ENCODE data around the gene MED13L. TPM values are rescaled to one million over a fixed set of nuclear protein-coding genes. Genes with fewer than 3 reads are reported as not detected.

MED13L gene
- total and polyA plus RNA-seq, 12 donors, result 8.8 to 106 (median 73.8) TPM

DNA sequence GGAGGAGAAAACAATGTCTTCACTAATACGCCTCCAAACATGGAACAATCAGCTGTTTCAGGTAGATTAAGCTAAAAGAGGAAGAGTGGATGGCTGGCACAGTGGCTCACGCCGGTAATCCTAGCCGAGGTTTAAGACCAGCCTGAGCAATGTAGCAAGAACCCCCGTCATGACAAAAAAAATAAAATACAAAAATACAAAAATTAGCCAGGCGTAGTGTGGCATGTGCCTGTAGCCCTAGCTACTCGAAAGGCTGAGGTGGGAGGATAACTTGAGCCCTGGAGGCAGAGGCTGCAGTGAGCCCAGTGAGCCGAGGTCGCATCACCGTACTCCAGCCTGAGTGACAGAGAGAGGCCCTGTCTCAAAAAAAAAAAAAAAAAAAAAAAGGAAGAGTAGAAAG is 1.2 kb upstream of the MED13L start:
- Histone ChIP-seq H3K4me3 (no peak overlapping the region), H3K4me1 (replicated peaks in 1 of 2) (peaks cover 13 to 26% of the 10 kb centered on the region in 2 donors), H3K27me3 (no peaks in the 10 kb centered on the region), H3K27ac (no peak overlapping the region), H3K9me3 (replicated peaks in 1 of 3) (no peaks in the 10 kb centered on the region), H3K36me3 (replicated peaks in 1 of 2) (no peaks in the 10 kb centered on the region)
- TF ChIP-seq, protein P1, sequence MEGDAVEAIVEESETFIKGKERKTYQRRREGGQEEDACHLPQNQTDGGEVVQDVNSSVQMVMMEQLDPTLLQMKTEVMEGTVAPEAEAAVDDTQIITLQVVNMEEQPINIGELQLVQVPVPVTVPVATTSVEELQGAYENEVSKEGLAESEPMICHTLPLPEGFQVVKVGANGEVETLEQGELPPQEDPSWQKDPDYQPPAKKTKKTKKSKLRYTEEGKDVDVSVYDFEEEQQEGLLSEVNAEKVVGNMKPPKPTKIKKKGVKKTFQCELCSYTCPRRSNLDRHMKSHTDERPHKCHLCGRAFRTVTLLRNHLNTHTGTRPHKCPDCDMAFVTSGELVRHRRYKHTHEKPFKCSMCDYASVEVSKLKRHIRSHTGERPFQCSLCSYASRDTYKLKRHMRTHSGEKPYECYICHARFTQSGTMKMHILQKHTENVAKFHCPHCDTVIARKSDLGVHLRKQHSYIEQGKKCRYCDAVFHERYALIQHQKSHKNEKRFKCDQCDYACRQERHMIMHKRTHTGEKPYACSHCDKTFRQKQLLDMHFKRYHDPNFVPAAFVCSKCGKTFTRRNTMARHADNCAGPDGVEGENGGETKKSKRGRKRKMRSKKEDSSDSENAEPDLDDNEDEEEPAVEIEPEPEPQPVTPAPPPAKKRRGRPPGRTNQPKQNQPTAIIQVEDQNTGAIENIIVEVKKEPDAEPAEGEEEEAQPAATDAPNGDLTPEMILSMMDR (IDR thresholded peaks at IDR 0.05), result no peak
- no peak for TF ChIP-seq POLR2A (IDR thresholded peaks at IDR 0.05)
- intact Hi-C loops (cut with DNase I), result loop anchor here in 1 of 2 donors (5.0 kb wide), 1 partner anchor 324 kb away; no protein-coding TSS in a partner anchor
- DNase-seq, result no peak
- 74 to 82% (median 77%) methylated on average over 10 of the region's 10 CpGs for WGBS, 4 donors

DNA sequence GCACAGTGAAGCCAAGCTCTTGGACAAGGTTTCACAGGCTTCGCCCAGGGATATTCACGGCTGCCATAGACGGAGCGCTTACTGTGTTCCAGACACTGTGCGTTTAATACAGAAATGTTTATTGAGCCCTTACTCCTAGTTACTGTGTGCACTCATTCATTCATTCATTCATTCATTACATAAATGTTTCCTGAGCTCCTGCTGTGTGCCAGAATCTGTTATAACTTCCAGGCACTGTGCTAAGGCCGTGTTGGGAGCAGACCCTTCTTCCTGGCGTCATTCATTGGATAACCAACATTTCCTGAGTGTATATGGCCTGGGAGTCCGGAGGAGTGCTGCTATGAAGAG is 760 bp upstream of the MED13L start:
- Histone ChIP-seq H3K36me3 (replicated peaks in 1 of 2) (no peaks in the 10 kb centered on the region), H3K4me1 (replicated peaks in 1 of 2) (peaks cover 13 to 30% of the 10 kb centered on the region in 2 donors), H3K27ac (peak overlapping the region in 3 of 5 donors; percentile 47 to 100 (median 92)), H3K27me3 (no peaks in the 10 kb centered on the region), H3K9me3 (replicated peaks in 1 of 3) (no peaks in the 10 kb centered on the region), H3K4me3 (peak overlapping the region in 2 of 4 donors; percentile 19 to 98)
- intact Hi-C loops (cut with DNase I), result loop anchor here in 1 of 2 donors (5.0 kb wide), 1 partner anchor 324 kb away; no protein-coding TSS in a partner anchor
- DNase-seq, result no peak
- 42 to 54% (median 47%) methylated on average over 8 of the region's 8 CpGs for WGBS, 4 donors
- TF ChIP-seq POLR2A (IDR thresholded peaks at IDR 0.05), result no peak
- TF ChIP-seq, protein P1 (IDR thresholded peaks at IDR 0.05), result no peak

DNA sequence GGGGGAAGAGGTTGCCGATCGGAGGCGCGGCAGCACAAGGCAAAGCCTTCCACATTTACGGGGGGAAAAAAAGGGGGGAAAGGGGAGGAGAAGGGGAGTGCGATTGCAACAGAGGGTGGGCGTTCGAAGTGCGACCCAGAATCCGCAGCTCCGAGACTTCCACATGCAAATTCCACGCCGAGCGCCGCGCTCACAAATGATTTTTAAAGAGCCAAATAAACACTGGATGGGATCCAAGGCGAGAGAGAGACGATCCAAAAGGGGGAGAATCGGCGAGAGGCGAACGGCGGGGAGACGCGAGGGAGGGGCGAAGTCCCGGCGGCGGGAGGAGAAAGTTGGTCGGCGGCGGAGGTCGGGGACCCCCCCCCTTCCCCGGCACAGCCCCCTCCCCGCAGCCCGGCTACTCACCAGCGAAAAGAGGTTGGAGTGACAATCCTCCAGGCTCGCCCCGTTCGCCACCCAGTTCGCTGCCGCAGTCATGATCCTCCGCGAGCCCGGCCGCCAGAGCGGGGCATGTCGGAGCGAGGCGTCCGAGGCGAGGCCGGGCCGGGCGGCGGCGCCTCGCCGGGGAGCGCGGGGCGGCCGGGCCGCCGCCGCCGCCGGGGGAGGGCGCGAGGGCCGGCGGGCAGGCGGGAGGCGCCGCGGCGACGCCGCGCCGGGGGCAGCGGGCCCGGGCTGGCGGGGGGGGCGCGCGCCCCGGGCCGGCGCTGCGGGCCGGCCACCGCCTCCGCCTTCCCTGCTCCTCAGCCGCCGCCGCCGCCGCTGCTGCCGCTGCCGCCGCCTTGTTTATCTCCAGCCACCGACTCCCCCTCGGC is 634 bp downstream of the MED13L start:
- 0 to 1% (median 0%) methylated on average over 34 to 79 of the region's 104 CpGs for WGBS, 4 donors
- no peaks in the 10 kb centered on the region for H3K27me3 ChIP-seq
- H3K27ac ChIP-seq, result peak overlapping the region; percentile 52 to 100 (median 92)
- TF ChIP-seq POLR2A (IDR thresholded peaks at IDR 0.05), result no peak
- TF ChIP-seq, protein P1 (IDR thresholded peaks at IDR 0.05), result no peak
- intact Hi-C loops (cut with DNase I), result loop anchor here in 1 of 2 donors (5.0 kb wide), 1 partner anchor 325 kb away; no protein-coding TSS in a partner anchor
- peak; percentile 68 to 82 (median 77) for DNase-seq
- H3K4me1 ChIP-seq (replicated peaks in 1 of 2), result peaks cover 6 to 37% of the 10 kb centered on the region in 2 donors
- no peaks in the 10 kb centered on the region for H3K36me3 ChIP-seq (replicated peaks in 1 of 2)
- peak overlapping the region; percentile 16 to 98 (median 52) for H3K4me3 ChIP-seq
- H3K9me3 ChIP-seq (replicated peaks in 1 of 3), result no peaks in the 10 kb centered on the region

DNA sequence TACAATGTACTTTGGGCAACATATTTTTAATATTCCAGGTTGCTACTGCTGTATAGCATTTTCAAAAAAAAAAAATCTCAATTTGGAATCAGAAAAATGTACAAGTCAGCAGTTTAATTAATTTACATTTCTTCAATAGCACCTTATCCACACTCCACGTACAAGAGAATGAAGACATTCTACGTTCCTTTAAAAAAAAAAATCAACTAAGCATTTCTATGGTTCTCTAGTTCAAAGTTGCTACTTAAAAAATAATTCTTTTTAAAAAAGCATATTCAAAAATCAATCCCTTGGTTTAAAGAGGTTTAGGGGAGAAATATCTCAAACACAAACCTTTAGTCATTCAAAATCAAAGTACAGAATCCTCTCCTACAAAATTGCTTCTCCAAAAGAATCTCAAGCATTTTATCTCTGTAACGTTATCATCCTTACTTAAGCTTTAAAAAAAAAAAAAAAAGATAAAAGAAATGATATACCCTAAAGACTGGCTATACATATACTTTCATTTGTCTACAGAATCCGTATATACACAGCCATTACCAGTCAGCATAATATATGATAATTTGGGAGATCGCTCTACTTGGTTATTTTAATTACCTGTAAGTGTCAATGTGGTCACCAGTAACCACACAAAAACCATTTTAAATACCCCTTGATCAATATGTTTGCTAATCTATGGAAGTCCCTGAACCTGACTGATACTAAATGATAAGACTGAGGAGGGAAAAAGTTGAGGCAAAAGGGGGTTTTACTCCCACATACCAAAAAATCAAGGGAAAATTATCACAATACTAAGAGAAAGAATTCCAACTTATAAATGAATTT is 2.7 kb downstream of the MED13L start:
- Histone ChIP-seq H3K36me3 (replicated peaks in 1 of 2) (no peaks in the 10 kb centered on the region), H3K4me3 (peak overlapping the region in 1 of 4 donors; percentile 98), H3K27me3 (no peaks in the 10 kb centered on the region), H3K9me3 (replicated peaks in 1 of 3) (no peaks in the 10 kb centered on the region), H3K27ac (no peak overlapping the region), H3K4me1 (replicated peaks in 1 of 2) (peaks cover 6 to 44% of the 10 kb centered on the region in 2 donors)
- intact Hi-C loops (cut with DNase I), result loop anchor here in 1 of 2 donors (5.0 kb wide), 1 partner anchor 328 kb away; no protein-coding TSS in a partner anchor
- no peak for DNase-seq
- WGBS, 4 donors, result 48 to 54% (median 51%) methylated on average over 5 of the region's 5 CpGs
- TF ChIP-seq POLR2A (IDR thresholded peaks at IDR 0.05), result no peak
- TF ChIP-seq, protein P1 (IDR thresholded peaks at IDR 0.05), result no peak
